C4-2B (cell line): ENCODE results near the gene IFI6.

ENCODE experiments used
- CTCF ChIP-seq: fragments of 450-650 bp; conservative IDR thresholded peaks from 2 replicates; pipeline ENCODE4 v1.5.1; 2017; ENCODE audit warnings: mild to moderate bottlenecking
- ZFX ChIP-seq: fragments of 450-650 bp; IDR thresholded peaks from 2 replicates; pipeline ENCODE4 v1.6.1; 2017

- TF ChIP-seq CTCF: no peak
- no peak for TF ChIP-seq ZFX
Observed at GRCh38 chr1:27713139-27713725, 41.2 kb upstream of the IFI6 start.
